ENCODE results near the gene MORN1.

DNA sequence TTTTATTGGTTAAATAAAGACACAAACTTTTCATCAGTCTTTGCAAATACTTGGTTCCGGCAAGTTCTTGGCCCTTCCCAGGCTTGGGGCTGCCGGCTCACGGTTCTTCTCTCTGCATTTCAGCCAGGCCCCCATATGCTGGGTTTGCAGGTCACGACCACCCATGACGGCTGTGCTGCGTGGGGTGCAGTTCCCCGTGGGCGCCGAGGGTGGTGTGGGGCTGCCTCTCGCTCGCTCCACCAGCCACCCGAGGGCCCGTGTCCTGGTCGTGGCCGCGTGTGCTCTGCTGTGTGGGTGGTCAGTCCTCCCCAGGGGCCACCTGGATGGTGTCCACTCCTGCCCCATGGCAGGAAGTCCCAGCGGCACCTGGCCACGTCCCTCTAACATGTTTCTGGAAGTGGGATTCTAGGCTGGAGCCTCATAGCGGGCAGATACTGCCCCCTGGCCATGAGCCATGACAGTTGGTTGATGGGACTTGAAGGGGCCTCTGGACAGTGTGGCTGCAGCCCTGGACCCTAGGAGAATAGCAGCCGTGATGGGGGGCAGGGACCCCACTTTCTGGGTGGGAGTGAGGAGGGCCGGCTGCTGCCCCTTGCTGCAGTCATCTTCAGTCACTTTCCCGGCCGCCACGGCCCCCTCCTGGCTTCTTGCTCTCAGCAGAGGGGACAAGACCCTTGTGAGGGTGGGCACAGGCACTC lies 117.0 kb downstream of the MORN1 start:
- TF ChIP-seq POLR2A (IDR thresholded peaks at IDR 0.05): no peak
- TF ChIP-seq, protein P1, sequence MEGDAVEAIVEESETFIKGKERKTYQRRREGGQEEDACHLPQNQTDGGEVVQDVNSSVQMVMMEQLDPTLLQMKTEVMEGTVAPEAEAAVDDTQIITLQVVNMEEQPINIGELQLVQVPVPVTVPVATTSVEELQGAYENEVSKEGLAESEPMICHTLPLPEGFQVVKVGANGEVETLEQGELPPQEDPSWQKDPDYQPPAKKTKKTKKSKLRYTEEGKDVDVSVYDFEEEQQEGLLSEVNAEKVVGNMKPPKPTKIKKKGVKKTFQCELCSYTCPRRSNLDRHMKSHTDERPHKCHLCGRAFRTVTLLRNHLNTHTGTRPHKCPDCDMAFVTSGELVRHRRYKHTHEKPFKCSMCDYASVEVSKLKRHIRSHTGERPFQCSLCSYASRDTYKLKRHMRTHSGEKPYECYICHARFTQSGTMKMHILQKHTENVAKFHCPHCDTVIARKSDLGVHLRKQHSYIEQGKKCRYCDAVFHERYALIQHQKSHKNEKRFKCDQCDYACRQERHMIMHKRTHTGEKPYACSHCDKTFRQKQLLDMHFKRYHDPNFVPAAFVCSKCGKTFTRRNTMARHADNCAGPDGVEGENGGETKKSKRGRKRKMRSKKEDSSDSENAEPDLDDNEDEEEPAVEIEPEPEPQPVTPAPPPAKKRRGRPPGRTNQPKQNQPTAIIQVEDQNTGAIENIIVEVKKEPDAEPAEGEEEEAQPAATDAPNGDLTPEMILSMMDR (IDR thresholded peaks at IDR 0.05): no peak
